HepG2 (cell line): ENCODE data around the gene ITGB5. TPM values are rescaled to one million over a fixed set of nuclear protein-coding genes. Genes with fewer than 3 reads are reported as not detected.

Experiments used
- ATAC-seq: fragments of 200-7000 bp; cut with Tn5 transposase; 3 replicates; pipeline ENCODE4 v1.9.1; 2020; ENCODE audit warnings: mild to moderate bottlenecking, moderate library complexity
- BruUV-seq: library from RNA; stranded (reverse); fragments of 400-500 nt; replicated peaks from 2 replicates; lab custom pipeline; 2021; lab: Mats Ljungman, UMichigan
- CTCF ChIA-PET: fragments of 300-600 bp; formaldehyde crosslinking; extraction: SDS; loops from one replicate; lab custom pipeline; 2021; ENCODE audit warnings: low total read pairs, inconsistent platforms, low intra/inter-chr PET ratio; lab: Yijun Ruan, JAX
- POLR2A ChIA-PET: fragments of 350-600 bp; sonication (Branson Sonifier 250); formaldehyde crosslinking; loops from one replicate; lab custom pipeline; 2020; ENCODE audit warnings: antibody characterized with exemption, inconsistent platforms; lab: Yijun Ruan, JAX
- DNase-seq: peaks from one replicate; pipeline ENCODE4 v3.0.0-alpha.2; 2015; ENCODE audit warnings: low spot score
- FAIRE-seq: peaks from 3 replicates; lab custom pipeline; 2011; peaks lifted over from hg19 to GRCh38; lab: Jason Lieb, UNC
- H2AFZ ChIP-seq: one replicate; pipeline ENCODE4 v1.6.1; 2011; ENCODE audit warnings: low read length, inconsistent platforms
- H3K27ac ChIP-seq: fragments of 300-600 bp; 3 replicates; pipeline ENCODE4 v1.8.0; 2011; ENCODE audit warnings: mixed run types, mild to moderate bottlenecking, mixed read lengths, low read length, inconsistent platforms; ENCODE audit not compliant: insufficient read depth; ENCODE audit errors: extremely low read length
- H3K27me3 ChIP-seq, 2 experiments: fragments of 200-600 bp in 1 of 2; 2 replicates in 1 of 2; 3 replicates in 1 of 2; pipeline versions ENCODE4 v1.6.0 to v1.8.0; 2011; ENCODE audit warnings: low read length in 2 of 2, mild to moderate bottlenecking in 2 of 2, moderate library complexity in 2 of 2, inconsistent platforms in 1 of 2; ENCODE audit not compliant: insufficient read depth in 2 of 2, control insufficient read depth in 1 of 2
- H3K36me3 ChIP-seq, 2 experiments: fragments of 200-600 bp in 1 of 2; replicated peaks in 1 of 2; 2 replicates in 1 of 2; 3 replicates in 1 of 2; pipeline versions ENCODE4 v1.5.1 to v1.8.0; 2011; ENCODE audit warnings: low read length in 2 of 2, inconsistent platforms in 1 of 2; ENCODE audit not compliant: insufficient read depth in 2 of 2, control insufficient read depth in 1 of 2
- H3K4me1 ChIP-seq: 2 replicates; pipeline ENCODE4 v1.5.1; 2012; ENCODE audit warnings: low read length, inconsistent platforms; ENCODE audit not compliant: insufficient read depth
- H3K4me2 ChIP-seq: 2 replicates; pipeline ENCODE4 v1.6.0; 2011; ENCODE audit warnings: low read depth, low read length, inconsistent platforms
- H3K4me3 ChIP-seq, 3 experiments: fragments of 200-600 bp in 1 of 3; sonication (generic), shearing (Covaris generic) in 1 of 3; replicated peaks in 1 of 3; 2 replicates each; pipeline ENCODE4 v1.5.1; 2011 to 2016; ENCODE audit warnings: low read length in 3 of 3, inconsistent platforms in 2 of 3, low read depth in 2 of 3, mild to moderate bottlenecking in 2 of 3, control low read depth in 1 of 3, mixed read lengths in 1 of 3; ENCODE audit not compliant: insufficient read depth in 1 of 3
- H3K79me2 ChIP-seq: one replicate; pipeline ENCODE4 v1.6.1; 2011; ENCODE audit warnings: low read length, inconsistent platforms; ENCODE audit not compliant: insufficient read depth
- H3K9ac ChIP-seq: 2 replicates; pipeline ENCODE4 v1.6.0; 2011; ENCODE audit warnings: mild to moderate bottlenecking, low read depth, low read length, inconsistent platforms; ENCODE audit not compliant: insufficient read depth
- H3K9me3 ChIP-seq: 2 replicates; pipeline ENCODE4 v1.5.1; 2012; ENCODE audit warnings: mild to moderate bottlenecking, low read length
- H4K20me1 ChIP-seq: 2 replicates; pipeline ENCODE4 v1.6.0; 2011; ENCODE audit warnings: inconsistent platforms, mild to moderate bottlenecking, low read length, moderate library complexity; ENCODE audit not compliant: insufficient read depth
- HCFC1 ChIP-seq: fragments of 150-350 bp; IDR thresholded peaks from 2 replicates; pipeline ENCODE4 v1.6.1; 2014; ENCODE audit warnings: low read depth, low read length
- IRF2 ChIP-seq: IDR thresholded peaks from 2 replicates; pipeline ENCODE4 v1.6.1; 2018; ENCODE audit warnings: missing genetic modification reagents, missing compliant biosample characterization
- MXD4 ChIP-seq: IDR thresholded peaks from 2 replicates; pipeline ENCODE4 v1.6.1; 2016; ENCODE audit warnings: mild to moderate bottlenecking, missing biosample characterization, missing genetic modification reagents
- NFAT5 ChIP-seq: sonication (generic); formaldehyde crosslinking; IDR thresholded peaks from 2 replicates; pipeline ENCODE4 v1.4.0; 2020; ENCODE audit warnings: missing genetic modification reagents
- POGK ChIP-seq: sonication (generic); formaldehyde crosslinking; conservative IDR thresholded peaks from 2 replicates; pipeline ENCODE4 v1.8.0; 2022; ENCODE audit warnings: mild to moderate bottlenecking, moderate library complexity, missing genetic modification reagents
- REXO4 ChIP-seq: sonication (generic); formaldehyde crosslinking; IDR thresholded peaks from 2 replicates; pipeline ENCODE4 v1.8.0; 2022; ENCODE audit warnings: missing genetic modification reagents, mild to moderate bottlenecking, borderline replicate concordance
- SKIL ChIP-seq: sonication (generic); formaldehyde crosslinking; IDR thresholded peaks from 2 replicates; pipeline ENCODE4 v1.8.0; 2022; ENCODE audit warnings: missing genetic modification reagents, mild to moderate bottlenecking, moderate library complexity, borderline replicate concordance
- SNAI1 ChIP-seq: sonication (generic); formaldehyde crosslinking; IDR thresholded peaks from 2 replicates; pipeline ENCODE4 v1.5.0; 2020; ENCODE audit warnings: mild to moderate bottlenecking, missing genetic modification reagents, borderline replicate concordance
- SP2 ChIP-seq: sonication (generic); formaldehyde crosslinking; IDR thresholded peaks from 2 replicates; pipeline ENCODE4 v1.5.1; 2020; ENCODE audit warnings: mild to moderate bottlenecking, missing genetic modification reagents
- ZFP82 ChIP-seq: sonication (generic); formaldehyde crosslinking; IDR thresholded peaks from 2 replicates; pipeline ENCODE4 v1.5.1; 2020; ENCODE audit warnings: mild to moderate bottlenecking, missing genetic modification reagents, borderline replicate concordance
- ZMYM2 ChIP-seq: sonication (generic); formaldehyde crosslinking; IDR thresholded peaks from 2 replicates; pipeline ENCODE4 v1.8.0; 2022; ENCODE audit warnings: mild to moderate bottlenecking, missing genetic modification reagents
- ZNF138 ChIP-seq: sonication (generic); formaldehyde crosslinking; IDR thresholded peaks from 2 replicates; pipeline ENCODE4 v1.5.0; 2020; ENCODE audit warnings: mild to moderate bottlenecking, low read depth, missing genetic modification reagents
- ZNF263 ChIP-seq: sonication (generic); formaldehyde crosslinking; IDR thresholded peaks from 2 replicates; pipeline ENCODE4 v1.4.0; 2020; ENCODE audit warnings: missing genetic modification reagents
- ZNF329 ChIP-seq: sonication (generic); formaldehyde crosslinking; IDR thresholded peaks from 2 replicates; pipeline ENCODE4 v1.9.0; 2021; ENCODE audit warnings: low read depth, mild to moderate bottlenecking, missing genetic modification reagents
- ZNF512 ChIP-seq: sonication (generic); formaldehyde crosslinking; IDR thresholded peaks from 2 replicates; pipeline ENCODE4 v1.4.0; 2020; ENCODE audit warnings: mild to moderate bottlenecking, missing genetic modification reagents
- WGBS: methylation state at CpG from one replicate; pipeline ENCODE4 v1.1.6; 2017; ENCODE audit warnings: low lambda C conversion rate; 5-methylcytosine and 5-hydroxymethylcytosine counted together
- in situ Hi-C: cut with HindIII; loops from 2 replicates; pipeline ENCODE4 v1.10.0; 2017; ENCODE audit warnings: low pct_unique_long_range_greater_than_20kb; ENCODE audit not compliant: extremely low pct_ligation_motif_present
- intact Hi-C: fragments of 100-400 bp; cut with micrococcal nuclease; formaldehyde crosslinking; loops from one replicate; pipeline ENCODE4 v1.10.0; 2022; ENCODE audit not compliant: unreplicated experiment
- polyA plus RNA-seq, 8 experiments: library from polyadenylated mRNA; depleted of rRNA in 3 of 8; stranded (reverse) in 7 of 8; unstranded in 1 of 8; fragments of >200 nt; fragmentation: Illumina TruSeq in 4 of 8; extraction: Trizol in 4 of 8; gene quantifications; 2 replicates each; pipeline versions ENCODE4 v1.2.1 to v1.2.3, GENCODE V29; 2011 to 2016; ENCODE audit warnings: low read depth in 4 of 8, missing spikeins in 1 of 8, mixed read lengths in 1 of 8; ENCODE audit not compliant: insufficient read depth in 1 of 8
- total RNA-seq, 5 experiments: library from RNA; depleted of rRNA; stranded (reverse); fragments of >200 nt; fragmentation: Illumina TruSeq; extraction: Trizol; gene quantifications; 2 replicates each; pipeline ENCODE4 v1.2.3, GENCODE V29; 2016; ENCODE audit warnings: low read depth in 1 of 5

The ITGB5 gene
- total and polyA plus RNA-seq, 2 of the 13 experiments (the other 11 are each of a cell fraction or from before 2014, with no cell fraction given), result 74.1 to 343 TPM

GRCh38 chr3:124752051-124752450 lies 135.1 kb downstream of the ITGB5 start:
- Histone ChIP-seq H3K27me3 (no peaks in the 10 kb centered on the region), H3K27ac (no peak overlapping the region), H3K9ac (no peak overlapping the region), H3K4me1 (peaks cover 6% of the 10 kb centered on the region), H3K4me3 (no peak overlapping the region), H3K9me3 (no peaks in the 10 kb centered on the region), H3K79me2 (no peaks in the 10 kb centered on the region), H3K4me2 (no peak overlapping the region), H3K36me3 (no peaks in the 10 kb centered on the region; a peak in 1 of 5 replicates), H4K20me1 (peaks cover 3% of the 10 kb centered on the region; the same call in 1 of the 2 replicates), H2AFZ (no peak overlapping the region)
- in situ Hi-C loops, result loop anchor here (25.0 kb wide), 1 partner anchor 410 kb away; no protein-coding TSS in a partner anchor
- ATAC-seq (peak; percentile 36), DNase-seq (no peak), FAIRE-seq (no peak)
- CTCF ChIA-PET, result no interaction called here
- intact Hi-C loops, result no loop called here
- POLR2A ChIA-PET, result no interaction called here
- no TSS peak for BruUV-seq
- WGBS, result 43% methylated on average over 3 of the region's 3 CpGs
- TF ChIP-seq ZMYM2 (no peak), SNAI1 (CRISPR knock-in tag) (no peak), SKIL (CRISPR knock-in tag) (no peak), ZFP82 (no peak), ZNF512 (CRISPR knock-in tag) (no peak), IRF2 (no peak), ZNF263 (CRISPR knock-in tag) (no peak), REXO4 (CRISPR knock-in tag) (no peak), HCFC1 (no peak), ZNF138 (CRISPR knock-in tag) (no peak), SP2 (CRISPR knock-in tag) (no peak), POGK (CRISPR knock-in tag) (no peak), ZNF329 (no peak), NFAT5 (CRISPR knock-in tag) (no peak), MXD4 (no peak)
